PC-9 (cell line): ENCODE measurements around the gene DCLK2. TPM values are rescaled to one million over a fixed set of nuclear protein-coding genes. Genes with fewer than 3 reads are reported as not detected.

Experiments used
- BruUV-seq: library from RNA; stranded (reverse); fragments of 400-500 nt; replicated peaks from 2 replicates; lab custom pipeline; 2021; lab: Mats Ljungman, UMichigan
- CTCF ChIA-PET: fragments of 300-600 bp; sonication (Branson Sonifier 250); formaldehyde crosslinking; loops from one replicate; lab custom pipeline; 2022; ENCODE audit warnings: antibody characterized with exemption; lab: Charles Lee
- POLR2A ChIA-PET: fragments of 300-600 bp; sonication (Branson Sonifier 250); formaldehyde crosslinking; loops from one replicate; lab custom pipeline; 2022; ENCODE audit warnings: antibody characterized with exemption; ENCODE audit not compliant: unreplicated experiment; lab: Charles Lee
- DNase-seq, 2 experiments: peaks; one replicate each; pipeline versions ENCODE4 v3.0.0 to v3.0.0-alpha.2; 2015 to 2022; ENCODE audit warnings: mixed read lengths in 1 of 2
- H2AFZ ChIP-seq: fragments of 200-600 bp; sonication (generic); 2 replicates; pipeline ENCODE4 v1.8.1; 2017; ENCODE audit warnings: antibody characterized with exemption
- H3F3A ChIP-seq: fragments of 200-600 bp; sonication (generic); 2 replicates; pipeline ENCODE4 v1.8.1; 2017; ENCODE audit warnings: antibody characterized with exemption, mild to moderate bottlenecking, low read depth; ENCODE audit not compliant: insufficient read depth
- H3K27ac ChIP-seq: fragments of 200-600 bp; sonication (generic); 2 replicates; pipeline ENCODE4 v1.6.1; 2016; ENCODE audit warnings: mixed run types
- H3K27me3 ChIP-seq: fragments of 200-600 bp; sonication (generic); 2 replicates; pipeline ENCODE4 v1.6.1; 2016; ENCODE audit warnings: low read depth, mixed run types; ENCODE audit not compliant: insufficient read depth
- H3K36me3 ChIP-seq: fragments of 200-600 bp; sonication (generic); 2 replicates; pipeline ENCODE4 v1.6.1; 2016; ENCODE audit warnings: low read depth, mixed run types
- H3K4me1 ChIP-seq: fragments of 200-600 bp; sonication (generic); replicated peaks from 2 replicates; pipeline ENCODE4 v1.6.1; 2016; ENCODE audit warnings: mixed run types; ENCODE audit not compliant: insufficient read depth
- H3K4me2 ChIP-seq: fragments of 200-600 bp; sonication (generic); 2 replicates; pipeline ENCODE4 v1.6.1; 2017; ENCODE audit warnings: mixed run types
- H3K4me3 ChIP-seq: fragments of 200-600 bp; sonication (generic); 2 replicates; pipeline ENCODE4 v1.6.1; 2016; ENCODE audit warnings: mixed run types
- H3K79me2 ChIP-seq: fragments of 200-600 bp; sonication (generic); 2 replicates; pipeline ENCODE4 v1.6.1; 2017; ENCODE audit warnings: low read depth, mixed run types
- H3K9me2 ChIP-seq: fragments of 200-600 bp; sonication (generic); 2 replicates; pipeline ENCODE4 v1.8.1; 2017; ENCODE audit warnings: mild to moderate bottlenecking; ENCODE audit not compliant: insufficient read depth
- H3K9me3 ChIP-seq: fragments of 200-600 bp; sonication (generic); 2 replicates; pipeline ENCODE4 v1.8.1; 2016; ENCODE audit warnings: low read depth; ENCODE audit not compliant: insufficient read depth
- H4K20me1 ChIP-seq: fragments of 200-600 bp; sonication (generic); 2 replicates; pipeline ENCODE4 v1.8.1; 2017; ENCODE audit not compliant: insufficient read depth
- EZH2 ChIP-seq: fragments of 200-600 bp; sonication (generic); IDR thresholded peaks from 2 replicates; pipeline ENCODE4 v1.8.0; 2017; ENCODE audit warnings: antibody characterized with exemption, low read depth
- intact Hi-C: fragments of 100-400 bp; cut with micrococcal nuclease; formaldehyde crosslinking; loops from one replicate; pipeline ENCODE4 v1.10.0; 2022; ENCODE audit not compliant: unreplicated experiment
- total RNA-seq: library from RNA; stranded (reverse); gene quantifications from 2 replicates; pipeline ENCODE4 v1.2.3, GENCODE V29; 2021
- TF ChIP-seq, protein P1 (sequence below): fragments of 200-600 bp; sonication (generic); conservative IDR thresholded peaks from 2 replicates; pipeline ENCODE4 v1.6.1; 2017; ENCODE audit warnings: mixed run types, antibody characterized with exemption, mild to moderate bottlenecking, moderate library complexity

Gene DCLK2
- total RNA-seq, 1 experiment from 2014 or later = 0.41 TPM

DNA sequence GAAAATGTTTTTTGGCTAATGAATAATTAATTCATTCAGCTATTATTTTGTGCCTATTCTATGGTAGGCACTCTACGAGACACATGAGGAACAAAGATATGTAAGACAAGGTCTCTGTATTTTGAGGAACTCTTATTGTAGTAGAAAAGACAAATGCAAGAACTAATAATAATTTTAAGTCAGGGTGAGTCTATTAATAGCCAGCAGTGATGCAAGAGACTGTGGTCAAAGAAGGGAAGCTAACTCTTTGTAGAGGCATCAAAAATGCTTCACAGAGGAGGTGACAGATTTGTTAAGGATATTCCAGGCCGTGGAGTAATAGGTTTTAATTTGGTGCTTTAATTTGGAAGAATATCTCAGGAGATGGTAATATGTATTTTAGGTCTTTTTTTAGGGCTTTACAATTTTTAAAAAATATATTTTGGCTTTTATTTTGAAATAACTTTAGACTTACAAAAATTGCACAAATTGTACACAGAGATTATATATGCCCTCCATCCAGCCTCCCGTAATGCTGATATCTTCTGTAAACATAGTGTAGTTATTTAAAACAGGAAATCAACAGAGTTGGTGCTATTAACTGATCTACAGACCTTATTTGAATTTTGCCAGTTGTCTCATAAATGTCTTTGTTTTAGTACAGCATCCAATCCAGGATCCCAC lies 48.1 kb downstream of the DCLK2 start:
- Histone ChIP-seq H3K27ac (peak overlapping the region; percentile 27; the same call in 1 of the 2 replicates), H3K79me2 (no peaks in the 10 kb centered on the region), H4K20me1 (no peaks in the 10 kb centered on the region), H3K36me3 (no peaks in the 10 kb centered on the region), H3K4me2 (0 out of 2 replicates have a peak overlapping the region, but pooled peaks have one; percentile 9), H2AFZ (no peak overlapping the region), H3K9me2 (no peaks in the 10 kb centered on the region), H3K4me3 (no peak overlapping the region), H3K27me3 (no peaks in the 10 kb centered on the region), H3F3A (no peaks in the 10 kb centered on the region), H3K4me1 (peaks cover 15% of the 10 kb centered on the region; the same call in 1 of the 2 replicates), H3K9me3 (no peaks in the 10 kb centered on the region)
- DNase-seq = no peak
- BruUV-seq = no TSS peak
- ChIA-PET POLR2A (no interaction called here), CTCF (no interaction called here)
- intact Hi-C loops = no loop called here
- no peak for TF ChIP-seq EZH2
- TF ChIP-seq, protein P1, sequence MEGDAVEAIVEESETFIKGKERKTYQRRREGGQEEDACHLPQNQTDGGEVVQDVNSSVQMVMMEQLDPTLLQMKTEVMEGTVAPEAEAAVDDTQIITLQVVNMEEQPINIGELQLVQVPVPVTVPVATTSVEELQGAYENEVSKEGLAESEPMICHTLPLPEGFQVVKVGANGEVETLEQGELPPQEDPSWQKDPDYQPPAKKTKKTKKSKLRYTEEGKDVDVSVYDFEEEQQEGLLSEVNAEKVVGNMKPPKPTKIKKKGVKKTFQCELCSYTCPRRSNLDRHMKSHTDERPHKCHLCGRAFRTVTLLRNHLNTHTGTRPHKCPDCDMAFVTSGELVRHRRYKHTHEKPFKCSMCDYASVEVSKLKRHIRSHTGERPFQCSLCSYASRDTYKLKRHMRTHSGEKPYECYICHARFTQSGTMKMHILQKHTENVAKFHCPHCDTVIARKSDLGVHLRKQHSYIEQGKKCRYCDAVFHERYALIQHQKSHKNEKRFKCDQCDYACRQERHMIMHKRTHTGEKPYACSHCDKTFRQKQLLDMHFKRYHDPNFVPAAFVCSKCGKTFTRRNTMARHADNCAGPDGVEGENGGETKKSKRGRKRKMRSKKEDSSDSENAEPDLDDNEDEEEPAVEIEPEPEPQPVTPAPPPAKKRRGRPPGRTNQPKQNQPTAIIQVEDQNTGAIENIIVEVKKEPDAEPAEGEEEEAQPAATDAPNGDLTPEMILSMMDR = no peak

DNA sequence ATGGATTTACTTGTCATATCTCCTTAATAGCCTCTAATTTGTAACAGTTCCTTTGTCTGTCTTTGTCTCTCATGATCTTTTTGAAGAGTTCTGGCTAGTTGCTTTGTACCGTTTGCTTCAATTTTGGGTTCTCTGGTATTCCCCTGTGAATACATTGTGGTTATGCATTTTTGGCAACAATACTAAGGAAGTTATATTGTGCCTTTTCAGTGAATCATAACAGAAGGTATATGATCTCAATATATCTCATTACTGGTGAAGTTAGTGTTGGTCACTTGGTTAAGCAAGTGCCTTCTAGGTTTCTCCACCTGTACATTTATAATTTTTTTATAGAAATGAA lies 48.6 kb downstream of the DCLK2 start:
- Histone ChIP-seq H3K27me3 (no peaks in the 10 kb centered on the region), H3K4me1 (peaks cover 15% of the 10 kb centered on the region; the same call in 1 of the 2 replicates), H3F3A (no peaks in the 10 kb centered on the region), H3K4me2 (0 out of 2 replicates have a peak overlapping the region, but pooled peaks have one; percentile 9), H3K4me3 (no peak overlapping the region), H3K9me2 (no peaks in the 10 kb centered on the region), H2AFZ (no peak overlapping the region), H4K20me1 (no peaks in the 10 kb centered on the region), H3K36me3 (no peaks in the 10 kb centered on the region), H3K27ac (peak overlapping the region; percentile 27; the same call in 1 of the 2 replicates), H3K9me3 (no peaks in the 10 kb centered on the region), H3K79me2 (no peaks in the 10 kb centered on the region)
- peak in 1 of 2 experiments; percentile 62 for DNase-seq
- intact Hi-C loops = no loop called here
- ChIA-PET CTCF (no interaction called here), POLR2A (interaction anchor here (0.6 to 0.7 kb wide), 2 partner anchors 12 to 668 kb away, joined by 4 to 10 read pairs; no protein-coding TSS in a partner anchor)
- no TSS peak for BruUV-seq
- TF ChIP-seq EZH2 = no peak
- TF ChIP-seq, protein P1 = no peak

DNA sequence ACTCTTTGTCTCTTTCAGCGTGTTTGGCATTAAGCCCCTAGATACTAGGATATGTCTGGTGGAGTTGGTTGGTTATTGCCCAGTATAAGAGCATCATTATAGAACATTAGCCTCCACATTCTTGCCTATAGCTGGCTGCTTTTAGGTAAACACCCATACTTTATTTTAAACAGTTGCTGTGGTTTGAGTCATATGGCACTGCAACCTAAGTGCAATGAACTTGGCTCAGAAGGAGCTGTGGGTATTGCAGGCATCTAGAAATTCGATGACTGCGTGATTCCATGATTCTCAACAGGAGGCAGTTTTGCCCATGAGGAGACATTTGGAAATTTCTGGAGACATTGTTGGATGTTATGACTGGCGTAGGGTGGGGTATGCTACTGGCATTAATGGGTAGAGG lies 49.5 kb downstream of the DCLK2 start:
- H3K27me3 ChIP-seq = no peaks in the 10 kb centered on the region
- TF ChIP-seq, protein P1 = no peak
- no peak for TF ChIP-seq EZH2
- no peaks in the 10 kb centered on the region for H3K79me2 ChIP-seq
- H3K27ac ChIP-seq = no peak overlapping the region
- no peaks in the 10 kb centered on the region for H3F3A ChIP-seq
- H3K4me3 ChIP-seq = no peak overlapping the region
- peaks cover 15% of the 10 kb centered on the region; the same call in 1 of the 2 replicates for H3K4me1 ChIP-seq
- no peaks in the 10 kb centered on the region for H3K9me2 ChIP-seq
- CTCF ChIA-PET = no interaction called here
- no TSS peak for BruUV-seq
- H3K36me3 ChIP-seq = no peaks in the 10 kb centered on the region
- POLR2A ChIA-PET = no interaction called here
- intact Hi-C loops = no loop called here
- no peaks in the 10 kb centered on the region for H3K9me3 ChIP-seq
- DNase-seq = no peak
- no peak overlapping the region for H2AFZ ChIP-seq
- H4K20me1 ChIP-seq = no peaks in the 10 kb centered on the region
- H3K4me2 ChIP-seq = no peak overlapping the region
